ENCODE measurements around the gene LEO1.
"Not testable (repeated sequence)": the region's sequence is repeated elsewhere in the genome, so short reads cannot be mapped to it uniquely, and the experiment has no call there.

The LEO1 gene

GRCh38 chr15:52005748-52006701, 34.4 kb upstream of the LEO1 start:
- in situ Hi-C loops (cut with HindIII; ENCODE audit: low pct_ligation_motif_present, low pct_unique_long_range_greater_than_20kb, low sequenced_read_pairs) = no loop called here
- DNase-seq = no peak

- in situ Hi-C loops (cut with HindIII; ENCODE audit: low pct_ligation_motif_present, low pct_unique_long_range_greater_than_20kb, low sequenced_read_pairs) = no loop called here
- no peak for DNase-seq
These were observed 33.2 kb upstream of the LEO1 start for GRCh38 chr15:52004806-52005205.

- no peak for DNase-seq
- in situ Hi-C loops (cut with HindIII; ENCODE audit: low pct_ligation_motif_present, low pct_unique_long_range_greater_than_20kb, low sequenced_read_pairs) = no loop called here
These were observed 32.1 kb upstream of the LEO1 start for GRCh38 chr15:52003710-52004109.

GRCh38 chr15:52003089-52003488, 31.5 kb upstream of the LEO1 start:
- in situ Hi-C loops (cut with HindIII; ENCODE audit: low pct_ligation_motif_present, low pct_unique_long_range_greater_than_20kb, low sequenced_read_pairs); DNase-seq: not testable (repeated sequence)

GRCh38 chr15:52002351-52002750, 30.8 kb upstream of the LEO1 start:
- no peak for DNase-seq
- in situ Hi-C loops (cut with HindIII; ENCODE audit: low pct_ligation_motif_present, low pct_unique_long_range_greater_than_20kb, low sequenced_read_pairs) = no loop called here

- in situ Hi-C loops (cut with HindIII; ENCODE audit: low pct_ligation_motif_present, low pct_unique_long_range_greater_than_20kb, low sequenced_read_pairs) = no loop called here
- no peak for DNase-seq
These were observed 21.4 kb upstream of the LEO1 start for GRCh38 chr15:51992953-51993352.

GRCh38 chr15:51991141-51991540, 19.6 kb upstream of the LEO1 start:
- no peak for DNase-seq
- in situ Hi-C loops (cut with HindIII; ENCODE audit: low pct_ligation_motif_present, low pct_unique_long_range_greater_than_20kb, low sequenced_read_pairs) = no loop called here

- in situ Hi-C loops (cut with HindIII; ENCODE audit: low pct_ligation_motif_present, low pct_unique_long_range_greater_than_20kb, low sequenced_read_pairs) = no loop called here
- DNase-seq = no peak
These were observed 11.2 kb upstream of the LEO1 start for GRCh38 chr15:51982770-51983103.

GRCh38 chr15:51982013-51982769, 10.6 kb upstream of the LEO1 start:
- peak; percentile 72 for DNase-seq
- in situ Hi-C loops (cut with HindIII; ENCODE audit: low pct_ligation_motif_present, low pct_unique_long_range_greater_than_20kb, low sequenced_read_pairs) = no loop called here

GRCh38 chr15:51973775-51974174, 2.2 kb upstream of the LEO1 start:
- in situ Hi-C loops (cut with HindIII; ENCODE audit: low pct_ligation_motif_present, low pct_unique_long_range_greater_than_20kb, low sequenced_read_pairs) = no loop called here
- DNase-seq = no peak

GRCh38 chr15:51973220-51973619, 1.6 kb upstream of the LEO1 start:
- DNase-seq = no peak
- in situ Hi-C loops (cut with HindIII; ENCODE audit: low pct_ligation_motif_present, low pct_unique_long_range_greater_than_20kb, low sequenced_read_pairs) = no loop called here

GRCh38 chr15:51971032-51971374, 575 bp downstream of the LEO1 start:
- in situ Hi-C loops (cut with HindIII; ENCODE audit: low pct_ligation_motif_present, low pct_unique_long_range_greater_than_20kb, low sequenced_read_pairs) = no loop called here
- no peak for DNase-seq

- in situ Hi-C loops (cut with HindIII; ENCODE audit: low pct_ligation_motif_present, low pct_unique_long_range_greater_than_20kb, low sequenced_read_pairs) = no loop called here
- DNase-seq = no peak
These were observed 1.3 kb downstream of the LEO1 start for GRCh38 chr15:51970132-51970817.

- no peak for DNase-seq
- in situ Hi-C loops (cut with HindIII; ENCODE audit: low pct_ligation_motif_present, low pct_unique_long_range_greater_than_20kb, low sequenced_read_pairs) = no loop called here
These were observed 1.9 kb downstream of the LEO1 start for GRCh38 chr15:51969728-51970127.

- in situ Hi-C loops (cut with HindIII; ENCODE audit: low pct_ligation_motif_present, low pct_unique_long_range_greater_than_20kb, low sequenced_read_pairs) = no loop called here
- DNase-seq = no peak
These were observed 4.0 kb downstream of the LEO1 start for GRCh38 chr15:51967583-51967982.

- in situ Hi-C loops (cut with HindIII; ENCODE audit: low pct_ligation_motif_present, low pct_unique_long_range_greater_than_20kb, low sequenced_read_pairs) = no loop called here
- no peak for DNase-seq
These were observed 5.4 kb downstream of the LEO1 start for GRCh38 chr15:51966192-51966591.

- DNase-seq = no peak
- in situ Hi-C loops (cut with HindIII; ENCODE audit: low pct_ligation_motif_present, low pct_unique_long_range_greater_than_20kb, low sequenced_read_pairs) = no loop called here
These were observed 5.9 kb downstream of the LEO1 start for GRCh38 chr15:51965691-51966090.

GRCh38 chr15:51955504-51955903, 16.1 kb downstream of the LEO1 start:
- in situ Hi-C loops (cut with HindIII; ENCODE audit: low pct_ligation_motif_present, low pct_unique_long_range_greater_than_20kb, low sequenced_read_pairs) = no loop called here

GRCh38 chr15:51952805-51953204, 18.8 kb downstream of the LEO1 start:
- DNase-seq = no peak
- in situ Hi-C loops (cut with HindIII; ENCODE audit: low pct_ligation_motif_present, low pct_unique_long_range_greater_than_20kb, low sequenced_read_pairs) = no loop called here

More at GRCh38 chr15:51955504-51955903, 16.1 kb downstream of the LEO1 start:
- DNase-seq = no peak

All from ACHN (cell line).